Panc1 (cell line): ENCODE results near the gene ZWINT.

ENCODE experiments used
- CTCF ChIP-seq: fragments of 450-650 bp; IDR thresholded peaks from 2 replicates; pipeline ENCODE4 v1.5.1; 2017; ENCODE audit warnings: mild to moderate bottlenecking
- POLR2AphosphoS5 ChIP-seq: IDR thresholded peaks from 2 replicates; pipeline ENCODE4 v1.6.1; 2012; ENCODE audit warnings: mild to moderate bottlenecking, low read depth, low read length, moderate library complexity
- REST ChIP-seq, 2 experiments: IDR thresholded peaks; 2 replicates each; pipeline ENCODE4 v1.6.1; 2011 to 2012; ENCODE audit warnings: low read depth in 2 of 2, control low read depth in 1 of 2, low read length in 1 of 2, mild to moderate bottlenecking in 1 of 2, moderate library complexity in 1 of 2; ENCODE audit not compliant: insufficient read depth in 1 of 2

GRCh38 chr10:56360967-56361612 lies at the start of gene ZWINT:
- no peak for TF ChIP-seq CTCF
- TF ChIP-seq REST (IDR thresholded peaks at IDR 0.05; ENCODE audit: insufficient read depth in 1 of 2, low read depth in 2 of 2, low read length in 1 of 2): no peak
- TF ChIP-seq POLR2AphosphoS5: peak; percentile 80
